Activated gamma-delta T cell treated with Interleukin-2 at 50 U/mL for 16 hours (primary cell): Measurements from ENCODE around the gene FOLR1.

Experiments used
- DNase-seq: peaks from one replicate; pipeline ENCODE4 v3.0.0-alpha.2; 2020

FOLR1 gene

DNA sequence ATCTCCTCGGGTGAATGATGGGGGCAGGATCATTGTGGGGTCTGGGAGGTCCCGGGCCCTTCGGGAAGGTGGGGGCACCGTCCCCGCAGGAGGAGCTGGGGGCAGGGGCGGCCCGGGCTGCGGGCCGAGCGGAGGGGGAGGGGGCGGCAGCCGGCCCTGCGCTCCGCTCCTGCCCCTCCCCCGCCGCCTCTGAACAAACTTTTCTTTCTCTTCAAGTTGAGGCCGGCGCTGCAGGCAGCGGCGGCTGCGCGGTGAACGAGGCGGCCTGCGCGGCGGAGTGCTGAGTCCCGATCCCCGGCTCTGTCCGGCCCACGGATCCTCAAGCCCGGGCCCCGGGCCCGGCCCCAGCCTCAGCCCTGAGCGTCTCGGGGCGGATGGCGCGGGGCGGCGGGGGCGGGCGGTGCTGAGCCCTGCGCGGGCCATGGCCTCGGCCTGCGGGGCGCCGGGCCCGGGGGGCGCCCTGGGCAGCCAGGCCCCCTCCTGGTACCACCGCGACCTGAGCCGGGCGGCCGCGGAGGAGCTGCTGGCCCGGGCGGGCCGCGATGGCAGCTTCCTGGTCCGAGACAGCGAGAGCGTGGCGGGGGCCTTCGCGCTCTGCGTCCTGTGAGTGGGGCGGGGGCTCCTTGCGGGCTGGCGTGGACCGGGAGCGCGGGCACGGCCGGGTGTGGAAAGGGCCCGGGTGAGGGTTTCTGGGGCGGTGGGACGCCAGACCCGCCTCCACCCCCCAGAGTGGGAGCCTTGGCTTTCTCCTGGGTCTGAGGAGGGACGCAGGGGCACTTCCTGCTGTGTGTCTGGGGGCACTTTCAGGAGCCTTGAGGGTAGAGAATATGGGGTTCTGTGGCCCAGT, 32.8 kb downstream of the FOLR1 start, which contains the start of gene INPPL1:
TSS of gene INPPL1 (plus strand) at position 204 of the 847 bp plus-strand sequence. CDS start at position 422, 218 bp downstream.
- DNase-seq = no peak

- DNase-seq = peak; percentile 29
Measured at GRCh38 chr11:72225411-72225951, 33.5 kb downstream of the FOLR1 start.

- DNase-seq = no peak
Measured at GRCh38 chr11:72226701-72227100, 34.8 kb downstream of the FOLR1 start.

GRCh38 chr11:72227316-72228228, 35.6 kb downstream of the FOLR1 start:
- DNase-seq = no peak

- DNase-seq = no peak
Measured at GRCh38 chr11:72228229-72228843, 36.4 kb downstream of the FOLR1 start.

- no peak for DNase-seq
Measured at GRCh38 chr11:72228844-72229231, 36.9 kb downstream of the FOLR1 start.

- DNase-seq = no peak
Measured at GRCh38 chr11:72229336-72229924, 37.5 kb downstream of the FOLR1 start.

GRCh38 chr11:72229925-72230763, 38.2 kb downstream of the FOLR1 start:
- DNase-seq = no peak

DNA sequence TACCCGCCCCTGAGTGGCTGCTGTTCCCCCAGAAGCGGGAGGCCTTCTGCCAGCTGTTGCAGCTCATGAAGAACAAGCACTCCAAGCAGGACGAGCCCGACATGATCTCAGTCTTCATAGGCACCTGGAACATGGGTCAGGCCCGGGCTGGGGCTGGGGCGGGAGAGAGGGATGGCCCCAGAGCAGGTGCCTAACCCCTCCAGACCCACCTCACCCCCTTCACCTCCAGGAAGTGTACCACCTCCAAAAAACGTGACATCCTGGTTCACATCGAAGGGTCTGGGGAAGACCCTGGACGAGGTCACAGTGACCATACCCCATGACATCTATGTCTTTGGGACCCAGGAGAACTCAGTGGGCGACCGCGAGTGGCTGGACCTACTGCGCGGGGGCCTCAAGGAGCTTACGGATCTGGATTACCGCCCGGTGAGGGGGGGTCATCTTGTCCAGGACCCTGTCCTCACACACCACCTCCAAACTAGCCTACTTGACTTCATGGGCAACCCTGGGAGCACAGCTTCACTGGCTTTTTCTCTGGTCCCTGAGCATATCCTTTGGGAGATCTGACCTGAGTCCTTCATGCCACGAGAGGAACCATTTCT, 38.9 kb downstream of the FOLR1 start:
- DNase-seq = no peak

- no peak for DNase-seq
Measured at GRCh38 chr11:72231396-72232259, 39.7 kb downstream of the FOLR1 start.

DNA sequence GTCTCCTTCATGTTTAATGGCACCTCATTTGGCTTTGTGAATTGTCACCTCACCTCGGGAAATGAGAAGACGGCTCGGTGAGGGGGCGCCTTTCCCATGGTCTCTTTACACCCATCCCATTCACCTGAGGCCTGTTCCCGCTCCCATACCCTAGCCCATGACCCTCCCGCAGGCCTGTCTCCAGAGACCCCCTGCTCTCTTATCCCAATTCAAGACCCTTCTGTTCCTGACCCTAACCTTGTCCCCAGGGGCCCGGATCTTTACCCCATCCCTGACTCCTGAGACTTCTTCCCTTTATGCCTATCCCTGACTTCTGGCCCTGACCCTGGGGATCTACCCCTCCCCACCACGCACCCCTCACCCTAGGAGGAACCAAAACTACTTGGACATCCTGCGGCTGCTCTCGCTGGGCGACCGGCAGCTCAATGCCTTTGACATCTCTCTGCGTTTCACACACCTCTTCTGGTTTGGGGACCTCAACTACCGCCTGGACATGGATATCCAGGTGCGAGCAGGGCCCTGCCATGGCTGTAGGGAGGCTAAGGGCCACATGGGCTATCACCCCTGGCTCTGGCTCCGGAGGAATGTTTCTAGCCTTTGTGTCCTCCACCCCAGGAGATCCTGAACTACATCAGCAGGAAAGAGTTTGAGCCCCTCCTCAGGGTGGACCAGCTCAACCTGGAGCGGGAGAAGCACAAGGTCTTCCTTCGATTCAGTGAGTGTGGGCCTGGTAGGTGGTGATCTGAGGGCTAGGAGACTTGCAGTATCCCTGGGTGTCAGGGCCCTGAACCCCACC, 40.5 kb downstream of the FOLR1 start:
- DNase-seq = no peak

- no peak for DNase-seq
Measured at GRCh38 chr11:72233056-72233772, 41.3 kb downstream of the FOLR1 start.

- no peak for DNase-seq
Measured at GRCh38 chr11:72233773-72234513, 42.0 kb downstream of the FOLR1 start.

DNA sequence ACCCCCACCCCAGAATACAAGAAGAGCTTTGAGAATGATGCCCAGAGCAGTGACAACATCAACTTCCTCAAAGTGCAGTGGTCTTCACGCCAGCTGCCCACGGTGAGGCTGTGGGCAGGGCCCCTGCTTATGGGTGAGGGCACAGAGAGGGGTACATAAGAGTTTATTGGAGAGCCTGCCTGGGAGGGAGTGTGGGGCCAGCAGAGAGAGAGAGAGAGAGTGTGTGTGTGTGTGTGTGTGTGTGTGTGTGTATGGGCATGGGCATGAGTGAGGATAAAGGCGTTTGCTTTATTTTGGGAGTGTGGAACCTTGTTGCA, 42.5 kb downstream of the FOLR1 start:
- no peak for DNase-seq

GRCh38 chr11:72234920-72235319, 43.0 kb downstream of the FOLR1 start:
- no peak for DNase-seq

DNA sequence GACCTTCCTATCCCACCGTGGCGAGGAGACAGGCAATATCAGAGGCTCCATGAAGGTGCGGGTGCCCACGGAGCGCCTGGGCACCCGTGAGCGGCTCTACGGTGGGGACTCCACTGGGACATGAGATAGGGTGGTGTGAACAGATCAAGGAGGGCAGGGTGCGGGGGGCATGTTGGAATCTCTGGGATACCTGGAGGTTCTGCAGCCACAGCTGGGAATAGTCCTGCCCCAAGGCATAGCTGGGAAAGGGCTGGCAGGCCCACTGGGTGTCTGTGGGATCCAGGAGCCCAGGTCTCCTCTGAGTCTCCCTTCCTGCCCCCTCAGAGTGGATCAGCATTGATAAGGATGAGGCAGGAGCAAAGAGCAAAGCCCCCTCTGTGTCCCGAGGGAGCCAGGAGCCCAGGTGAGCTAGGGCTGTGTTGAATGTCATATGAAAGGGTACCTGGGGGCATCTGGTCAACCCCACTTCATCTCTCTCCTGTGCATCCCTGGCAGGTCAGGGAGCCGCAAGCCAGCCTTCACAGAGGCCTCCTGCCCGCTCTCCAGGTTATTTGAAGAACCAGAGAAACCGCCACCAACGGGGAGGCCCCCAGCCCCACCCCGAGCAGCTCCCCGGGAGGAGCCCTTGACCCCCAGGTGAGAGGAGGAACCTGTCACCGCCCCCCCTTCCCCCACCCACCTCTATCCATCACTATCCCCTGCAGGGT, 43.6 kb downstream of the FOLR1 start:
- DNase-seq = no peak

DNA sequence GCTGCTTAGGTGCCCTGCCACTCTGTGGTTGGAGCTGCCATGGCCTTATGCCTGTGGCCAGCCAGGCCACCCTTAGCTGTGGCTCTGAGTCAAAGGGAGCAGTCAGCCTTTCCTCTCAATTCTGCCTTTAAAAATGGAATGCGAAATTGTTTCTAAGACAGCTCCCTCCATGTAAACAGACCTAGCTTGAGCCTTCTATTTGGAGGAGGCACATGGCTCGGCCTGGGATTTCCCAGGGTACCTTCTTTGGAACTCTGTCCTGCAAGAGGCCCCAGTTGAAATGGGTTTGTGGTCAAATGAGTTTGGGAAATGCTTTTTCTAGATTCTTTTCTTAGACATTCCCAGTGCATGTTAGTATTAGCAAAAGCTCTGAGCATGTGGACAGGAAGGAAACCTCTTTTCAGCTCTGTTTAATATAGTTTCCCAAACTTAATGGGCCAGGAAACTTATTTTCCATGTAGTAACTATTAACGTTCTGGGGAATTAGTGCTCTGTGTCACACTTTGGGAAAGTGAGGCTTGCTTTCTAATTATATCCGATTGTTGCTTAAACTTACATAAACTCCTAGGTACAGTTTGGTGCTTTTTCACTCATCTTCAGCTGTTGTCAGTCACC, 44.2 kb downstream of the FOLR1 start:
- DNase-seq = no peak
